ENCODE results near the gene LAP3. TPM values are rescaled to one million over a fixed set of nuclear protein-coding genes. Genes with fewer than 3 reads are reported as not detected.
"Not testable (repeated sequence)": the region's sequence is repeated elsewhere in the genome, so short reads cannot be mapped to it uniquely, and the experiment has no call there.

The LAP3 gene
- 97.4 and 101 TPM in 2 replicates for total RNA-seq

DNA sequence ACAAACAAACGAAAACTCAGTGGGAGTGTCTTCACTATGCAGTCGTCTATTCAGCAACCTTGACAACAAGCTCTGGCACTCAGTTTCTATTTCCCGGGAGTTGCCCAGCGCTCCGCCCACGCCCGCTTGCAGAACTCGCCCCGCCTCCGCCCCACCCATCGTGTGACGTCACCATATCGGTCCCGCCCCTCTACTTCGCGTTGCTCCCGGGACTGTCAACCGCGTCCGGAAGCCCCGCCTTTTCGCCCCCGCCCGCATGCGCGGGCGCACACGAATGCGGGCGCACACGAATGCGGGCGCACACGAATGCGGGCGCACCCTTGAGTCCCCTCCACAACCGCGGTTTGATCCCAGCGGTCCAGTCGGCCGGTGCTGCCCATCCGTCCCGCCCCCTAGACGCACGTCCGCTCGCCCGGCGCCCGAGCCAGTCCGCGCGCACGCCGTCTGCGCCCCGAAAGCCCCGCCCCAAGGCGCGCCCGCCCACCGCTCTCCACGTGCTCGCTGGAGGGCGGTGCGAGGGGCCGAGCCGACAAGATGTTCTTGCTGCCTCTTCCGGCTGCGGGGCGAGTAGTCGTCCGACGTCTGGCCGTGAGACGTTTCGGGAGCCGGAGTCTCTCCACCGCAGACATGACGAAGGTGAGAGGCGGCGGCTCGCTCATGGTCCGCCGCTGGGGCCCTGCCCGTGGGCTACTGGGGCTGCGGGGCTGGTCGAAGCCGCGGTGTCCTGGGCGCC is at the start of gene LAP3:
LAP3 (plus strand) TSS at position 267 of the 733 bp plus-strand sequence; CDS start at position 535, 268 bp downstream.
- intact Hi-C loops (cut with micrococcal nuclease) = loop anchor here (1.0 to 2.0 kb wide), 6 partner anchors 28 to 1352 kb away; partner anchors contain the start of genes DCAF16, MED28, NCAPG and QDPR

- intact Hi-C loops (cut with micrococcal nuclease) = no loop called here
These were observed 48.3 kb upstream of the LAP3 start for GRCh38 chr4:17528551-17529165.

DNA sequence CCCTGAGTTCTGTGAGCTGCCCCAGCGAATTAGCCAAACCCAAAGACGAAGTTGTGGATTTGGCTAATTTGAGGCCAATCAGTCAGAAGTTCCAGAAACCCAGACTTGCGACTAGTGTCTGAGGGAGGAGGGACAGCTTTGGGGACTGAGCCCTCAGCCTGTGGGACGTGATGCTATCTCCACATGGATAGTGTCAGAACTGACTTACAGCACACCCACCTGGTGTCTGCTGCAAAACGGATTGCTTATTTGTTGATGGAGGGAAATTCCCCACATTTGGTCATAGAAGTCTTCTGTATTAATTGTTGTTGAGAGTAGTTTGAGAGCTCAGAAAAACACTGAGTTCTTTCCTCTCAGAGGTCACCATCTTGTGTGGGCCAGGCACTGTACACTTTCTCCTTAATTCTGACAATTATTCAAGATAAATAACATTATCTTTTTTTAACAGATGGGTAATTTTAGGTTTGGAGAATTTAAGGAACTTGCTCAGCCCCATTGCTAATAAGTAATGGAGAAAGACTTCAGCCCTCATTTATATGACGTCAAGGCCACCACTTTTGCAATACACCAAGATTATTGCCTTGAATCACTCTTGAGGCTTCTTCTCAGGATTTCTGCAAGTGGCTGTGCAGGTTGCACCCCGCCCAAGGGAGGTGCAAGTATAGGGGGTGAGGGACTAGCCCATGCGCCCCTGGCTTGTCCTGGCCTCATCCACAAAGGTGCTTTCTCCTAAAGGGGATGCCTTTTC is 45.3 kb upstream of the LAP3 start:
- intact Hi-C loops (cut with micrococcal nuclease) = no loop called here

DNA sequence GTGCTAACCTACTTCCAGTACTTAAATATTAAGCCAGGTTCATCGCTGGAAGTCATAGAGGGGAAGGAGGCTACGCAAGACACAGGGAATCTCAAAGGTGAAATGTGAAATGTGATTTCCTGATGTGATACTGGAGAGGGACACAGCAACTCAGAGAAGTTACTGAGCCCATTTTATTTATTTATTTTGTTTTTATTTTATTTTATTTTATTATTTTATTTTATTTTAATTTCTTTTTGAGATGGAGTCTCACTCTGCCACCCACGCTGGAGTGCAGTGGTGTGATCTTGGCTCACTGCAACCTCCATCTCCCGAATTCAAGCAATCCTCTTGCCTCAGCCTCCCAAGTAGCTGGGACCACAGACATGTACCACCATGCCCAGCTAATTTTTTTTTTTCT is 42.3 kb upstream of the LAP3 start:
- intact Hi-C loops (cut with micrococcal nuclease) = no loop called here

DNA sequence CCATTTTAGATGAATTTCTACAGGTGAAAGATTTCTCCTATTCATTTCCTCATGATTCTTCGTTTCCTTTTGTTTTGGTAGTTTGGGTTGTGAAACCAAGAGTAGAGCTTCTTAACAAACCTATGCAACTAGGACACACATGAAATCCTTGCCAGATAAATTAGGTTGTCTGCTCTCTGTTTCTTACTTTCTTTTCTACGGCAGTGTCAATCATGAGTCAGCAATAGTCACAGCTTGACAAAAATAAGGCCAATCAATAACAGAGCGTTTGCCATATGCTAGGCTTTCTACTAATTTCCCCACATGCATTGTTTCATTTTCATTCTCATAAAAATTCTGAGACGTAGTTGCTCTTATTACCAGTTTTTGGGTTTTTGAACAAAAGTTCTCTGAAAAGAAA is 41.8 kb upstream of the LAP3 start:
- intact Hi-C loops (cut with micrococcal nuclease) = no loop called here

GRCh38 chr4:17535906-17536305 is 41.1 kb upstream of the LAP3 start:
- intact Hi-C loops (cut with micrococcal nuclease) = no loop called here

DNA sequence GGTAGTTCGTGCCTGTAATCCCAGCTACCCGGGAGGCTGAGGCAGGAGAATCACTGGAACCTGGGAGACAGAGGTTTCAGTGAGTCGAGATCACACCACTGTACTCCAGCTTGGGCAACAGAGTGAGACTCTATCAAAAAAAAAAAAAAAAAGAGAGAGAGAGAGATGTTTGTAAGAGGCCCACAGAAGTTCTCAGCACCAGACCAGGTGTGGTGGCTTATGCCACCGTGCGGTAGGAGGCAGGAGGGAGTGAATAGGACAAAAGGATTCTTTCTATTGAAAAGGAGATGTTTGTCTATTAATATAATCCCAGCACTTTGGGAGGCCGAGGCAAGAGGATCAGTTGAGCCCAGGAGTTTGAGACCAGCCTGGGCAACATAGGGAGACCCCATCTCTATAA is 39.9 kb upstream of the LAP3 start:
- intact Hi-C loops (cut with micrococcal nuclease) = not testable (repeated sequence)

DNA sequence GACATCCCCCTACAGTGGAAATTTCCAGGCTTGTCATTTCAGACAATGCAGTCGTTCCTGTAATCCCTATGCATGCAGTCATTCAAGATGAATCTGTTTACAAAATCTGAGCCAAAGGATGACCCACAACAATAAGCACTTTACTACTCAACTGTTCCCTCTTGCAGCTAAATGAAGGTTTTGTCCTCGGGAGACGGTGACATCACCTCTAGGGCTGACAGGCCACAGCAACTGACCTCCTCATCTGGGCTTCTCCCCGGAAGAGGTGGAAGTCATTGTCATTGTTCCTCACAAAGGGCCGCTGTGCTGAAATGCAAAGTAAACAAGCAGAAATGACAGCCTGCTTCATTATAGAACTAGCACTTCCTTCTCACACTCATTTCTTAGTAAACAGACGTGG is 32.8 kb upstream of the LAP3 start:
- intact Hi-C loops (cut with micrococcal nuclease) = loop anchor here (10.0 kb wide), 1 partner anchor 821 kb away; no protein-coding TSS in a partner anchor

GRCh38 chr4:17544831-17545234 is 32.2 kb upstream of the LAP3 start:
- intact Hi-C loops (cut with micrococcal nuclease) = loop anchor here (10.0 kb wide), 1 partner anchor 820 kb away; no protein-coding TSS in a partner anchor

DNA sequence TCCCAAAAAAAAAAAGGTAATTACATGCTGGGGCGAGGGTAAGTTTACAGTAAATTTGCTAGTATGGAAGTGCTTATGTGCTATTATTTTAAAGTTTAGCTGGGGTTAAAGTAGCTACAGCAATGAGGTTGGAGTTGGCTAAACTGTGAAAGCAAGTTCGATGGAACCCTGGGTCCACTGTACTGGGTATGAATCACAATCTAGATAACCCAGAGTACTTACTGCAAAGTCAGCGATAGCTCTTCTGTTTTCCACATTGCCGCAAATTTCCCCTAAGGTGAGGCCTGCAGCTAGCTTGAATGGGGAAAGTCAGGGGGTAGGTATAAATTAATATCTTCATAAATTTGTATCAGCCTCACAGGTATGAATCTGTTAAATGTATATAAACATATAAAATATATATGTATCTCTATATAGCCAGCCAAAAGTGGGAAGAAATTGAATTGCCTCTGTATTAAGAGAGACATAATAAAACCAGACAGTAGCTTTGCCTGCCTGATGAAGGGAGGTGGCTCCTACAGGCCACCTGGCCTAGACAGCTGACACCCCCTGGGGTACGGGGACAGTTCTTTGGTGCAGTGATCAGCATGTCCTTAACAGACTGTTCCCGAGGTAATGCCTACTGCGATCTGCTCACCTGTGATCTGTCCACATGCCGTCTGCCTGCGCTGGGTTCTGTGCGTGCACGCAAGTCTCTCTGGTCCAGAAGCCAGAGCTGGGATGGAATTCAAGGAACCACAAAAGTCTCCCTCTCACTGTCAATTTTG is 31.4 kb upstream of the LAP3 start:
- intact Hi-C loops (cut with micrococcal nuclease) = loop anchor here (10.0 kb wide), 1 partner anchor 819 kb away; no protein-coding TSS in a partner anchor

DNA sequence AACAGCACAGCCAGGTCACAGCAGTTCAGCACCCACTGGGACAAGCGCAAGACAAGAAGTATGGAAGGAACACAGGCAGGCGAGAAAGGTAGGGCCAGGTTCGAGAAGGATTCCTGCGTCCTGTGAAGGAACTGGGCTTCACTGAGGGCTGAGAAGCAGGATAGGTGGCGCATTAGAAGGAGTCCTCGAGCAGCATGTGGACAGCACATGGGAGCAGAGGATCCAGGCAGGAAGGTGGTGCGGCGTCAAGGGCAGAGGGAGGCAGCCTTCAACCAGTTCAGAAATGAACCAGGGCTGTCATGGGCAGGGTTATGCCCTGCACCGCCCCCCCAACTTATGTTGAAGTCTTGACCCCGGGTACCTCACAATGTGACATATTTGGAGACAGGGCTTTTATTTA is 30.8 kb upstream of the LAP3 start:
- intact Hi-C loops (cut with micrococcal nuclease) = loop anchor here (10.0 kb wide), 1 partner anchor 819 kb away; no protein-coding TSS in a partner anchor

- intact Hi-C loops (cut with micrococcal nuclease) = loop anchor here (10.0 kb wide), 1 partner anchor 818 kb away; no protein-coding TSS in a partner anchor
These were observed 30.3 kb upstream of the LAP3 start for GRCh38 chr4:17546678-17547077.

- intact Hi-C loops (cut with micrococcal nuclease) = no loop called here
These were observed 26.4 kb upstream of the LAP3 start for GRCh38 chr4:17550549-17550948.

DNA sequence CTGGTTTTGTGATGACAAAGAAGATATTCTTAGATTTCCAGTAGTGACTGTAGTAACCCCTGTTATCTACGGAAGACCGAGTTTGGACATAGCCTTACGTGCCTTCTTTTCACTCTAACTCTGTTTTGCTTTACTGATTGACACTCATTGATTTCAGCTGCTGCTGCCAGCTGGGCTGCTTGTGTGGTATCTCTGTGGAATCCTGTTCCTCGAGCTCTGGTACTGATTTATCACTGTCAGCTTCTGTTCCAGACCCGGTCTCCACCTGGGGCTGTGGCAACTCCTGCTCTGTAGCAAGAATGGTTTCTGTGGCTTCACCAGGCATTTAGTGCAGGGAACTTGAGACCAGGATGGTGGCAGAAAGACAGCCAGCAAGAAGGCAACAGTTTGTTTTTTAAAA is 24.6 kb upstream of the LAP3 start:
- intact Hi-C loops (cut with micrococcal nuclease) = no loop called here

- intact Hi-C loops (cut with micrococcal nuclease) = no loop called here
These were observed 22.4 kb upstream of the LAP3 start for GRCh38 chr4:17554568-17554967.

- intact Hi-C loops (cut with micrococcal nuclease) = no loop called here
These were observed 20.5 kb upstream of the LAP3 start for GRCh38 chr4:17556498-17556897.

- intact Hi-C loops (cut with micrococcal nuclease) = no loop called here
These were observed 19.1 kb upstream of the LAP3 start for GRCh38 chr4:17557880-17558279.

DNA sequence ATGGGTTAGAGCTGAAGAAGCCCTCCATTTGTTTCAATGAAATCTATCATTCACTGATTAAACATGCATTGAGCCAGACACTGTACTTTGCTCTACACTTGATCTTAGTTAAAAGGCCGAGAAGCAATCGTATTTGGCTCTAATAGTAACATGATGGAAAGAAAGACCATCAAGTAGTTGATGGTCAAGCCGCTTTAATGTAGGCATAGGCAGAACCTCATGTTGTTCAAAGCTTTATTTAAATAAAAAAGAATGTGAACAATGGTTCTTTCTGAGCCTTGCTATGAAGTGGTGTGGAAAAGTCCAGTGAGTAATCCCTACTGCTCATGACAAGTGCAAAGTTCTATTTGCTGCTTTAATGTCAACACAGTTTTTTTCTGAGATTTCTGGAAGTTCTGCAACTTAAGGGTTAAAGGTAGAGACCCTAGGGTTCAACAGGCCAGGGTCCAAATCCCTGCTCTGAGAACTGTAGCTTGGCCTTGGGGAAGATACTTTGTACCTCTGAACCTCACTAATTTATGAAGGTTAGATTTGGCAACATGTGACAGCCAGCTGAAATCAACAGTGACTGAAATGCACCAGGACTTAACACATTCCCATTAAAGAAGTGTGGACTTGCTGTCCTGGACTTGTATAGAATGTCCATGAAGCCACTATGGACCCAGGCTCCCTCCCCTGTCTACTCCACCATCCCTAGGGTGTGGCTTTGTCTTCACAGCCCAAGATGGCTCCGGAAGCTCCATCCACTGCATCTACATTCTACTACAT is 17.9 kb upstream of the LAP3 start:
- intact Hi-C loops (cut with micrococcal nuclease) = no loop called here

DNA sequence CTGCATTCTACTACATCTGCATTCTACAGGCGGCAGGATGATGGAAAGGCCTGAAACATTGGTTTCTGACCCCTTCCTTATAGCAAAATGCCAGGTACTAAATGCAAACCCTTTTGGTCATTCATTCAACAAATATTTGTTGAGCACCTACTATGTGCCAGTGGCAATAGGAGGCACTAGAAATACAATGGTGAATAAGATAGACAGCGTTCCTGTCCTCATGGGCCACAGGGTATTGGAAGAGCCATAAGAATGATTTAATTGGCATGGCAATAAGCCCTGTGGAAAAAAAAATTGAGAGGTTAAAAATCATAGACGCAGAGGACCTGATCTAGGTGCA is 17.3 kb upstream of the LAP3 start:
- intact Hi-C loops (cut with micrococcal nuclease) = no loop called here

DNA sequence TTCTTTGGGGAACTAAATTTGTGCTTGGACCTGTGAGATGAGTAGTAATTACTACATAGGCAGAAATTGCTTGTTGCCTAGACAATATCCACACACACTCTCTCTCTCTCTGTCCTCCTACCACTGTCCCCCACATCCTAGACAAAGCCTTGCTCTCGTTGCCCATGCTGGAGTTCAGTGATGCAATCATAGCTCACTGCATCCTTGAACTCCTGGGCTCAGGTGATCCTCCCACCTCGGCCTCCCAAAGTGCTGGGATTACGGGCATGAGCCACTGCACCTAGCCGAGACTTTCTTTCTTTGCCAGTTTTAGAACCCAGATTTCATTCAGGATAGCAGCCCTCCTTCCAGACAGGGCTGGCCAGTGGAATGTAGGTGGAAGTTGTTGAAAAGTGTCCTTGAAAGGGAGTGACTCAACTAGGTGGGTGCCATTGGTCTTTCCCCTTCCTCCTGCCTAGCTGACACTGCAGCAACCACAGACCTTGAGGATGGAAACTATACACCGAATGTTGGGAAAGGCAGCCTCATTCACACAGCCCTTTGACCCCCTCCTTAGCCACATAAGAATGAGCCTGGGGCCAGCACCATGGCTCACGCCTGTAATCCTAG is 16.8 kb upstream of the LAP3 start:
- intact Hi-C loops (cut with micrococcal nuclease) = no loop called here

Data from T-helper 2 cell treated with Interferon-gamma antibody and Interleukin-4, amounts not matched to agents 100 ng/mL and 5 ng/mL, for 36 hours (primary cell).